Endothelial cell of umbilical vein (primary cell): ENCODE measurements around the gene NWD2.

Source experiments
- EZH2 ChIP-seq: IDR thresholded peaks from 2 replicates; pipeline ENCODE4 v1.6.1; 2012; ENCODE audit warnings: borderline replicate concordance, low read depth, mild to moderate bottlenecking, moderate library complexity, low read length, inconsistent platforms; ENCODE audit not compliant: severe bottlenecking
- TF ChIP-seq, protein P1 (sequence below), 2 donors: IDR thresholded peaks; 1 replicate in 1 of 2; 2 replicates in 1 of 2; pipeline ENCODE4 v1.5.1; 2011; ENCODE audit warnings: low read length in 2 of 2, mild to moderate bottlenecking in 2 of 2, moderate library complexity in 2 of 2, control low read depth in 1 of 2, inconsistent platforms in 1 of 2, low read depth in 1 of 2; ENCODE audit not compliant: insufficient read depth in 1 of 2; ENCODE audit errors: extremely low read depth in 1 of 2

DNA sequence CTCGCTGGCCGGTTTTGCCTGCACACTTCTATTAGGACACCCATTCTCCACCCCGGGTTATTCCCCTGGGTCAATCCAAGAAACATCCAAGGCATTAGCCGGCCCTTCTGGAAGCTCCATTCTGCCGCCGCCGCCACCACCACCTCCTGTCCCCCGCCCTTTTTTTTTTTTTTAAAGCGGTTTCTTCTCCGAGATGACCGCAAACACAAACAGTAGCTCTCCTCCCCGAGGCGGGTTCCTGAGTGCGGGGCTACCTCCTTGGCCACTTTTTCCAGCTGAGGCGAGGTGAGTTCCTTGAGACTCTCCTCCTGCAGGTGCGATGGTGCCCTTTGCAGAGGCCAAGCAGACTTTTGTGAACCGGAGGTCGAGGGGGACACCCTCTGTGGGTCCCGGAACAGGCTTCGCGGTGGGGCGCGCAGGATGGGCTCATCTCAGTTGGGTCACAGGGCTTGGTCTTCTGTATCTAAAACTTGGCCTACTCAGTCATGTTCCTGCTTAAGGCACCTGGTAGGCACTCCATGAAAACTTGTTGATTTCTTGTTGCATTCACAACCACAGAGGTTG, 930 bp downstream of the NWD2 start:
- TF ChIP-seq, protein P1, sequence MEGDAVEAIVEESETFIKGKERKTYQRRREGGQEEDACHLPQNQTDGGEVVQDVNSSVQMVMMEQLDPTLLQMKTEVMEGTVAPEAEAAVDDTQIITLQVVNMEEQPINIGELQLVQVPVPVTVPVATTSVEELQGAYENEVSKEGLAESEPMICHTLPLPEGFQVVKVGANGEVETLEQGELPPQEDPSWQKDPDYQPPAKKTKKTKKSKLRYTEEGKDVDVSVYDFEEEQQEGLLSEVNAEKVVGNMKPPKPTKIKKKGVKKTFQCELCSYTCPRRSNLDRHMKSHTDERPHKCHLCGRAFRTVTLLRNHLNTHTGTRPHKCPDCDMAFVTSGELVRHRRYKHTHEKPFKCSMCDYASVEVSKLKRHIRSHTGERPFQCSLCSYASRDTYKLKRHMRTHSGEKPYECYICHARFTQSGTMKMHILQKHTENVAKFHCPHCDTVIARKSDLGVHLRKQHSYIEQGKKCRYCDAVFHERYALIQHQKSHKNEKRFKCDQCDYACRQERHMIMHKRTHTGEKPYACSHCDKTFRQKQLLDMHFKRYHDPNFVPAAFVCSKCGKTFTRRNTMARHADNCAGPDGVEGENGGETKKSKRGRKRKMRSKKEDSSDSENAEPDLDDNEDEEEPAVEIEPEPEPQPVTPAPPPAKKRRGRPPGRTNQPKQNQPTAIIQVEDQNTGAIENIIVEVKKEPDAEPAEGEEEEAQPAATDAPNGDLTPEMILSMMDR (IDR thresholded peaks at IDR 0.05; ENCODE audit: extremely low read depth in 1 of 2, insufficient read depth in 1 of 2, low read depth in 1 of 2, low read length in 2 of 2): no peak
- TF ChIP-seq EZH2: no peak
